OCI-LY3 (cell line): ENCODE measurements around the gene MIAT.

Experiments
- EZH2phosphoT487 ChIP-seq: fragments of 200-600 bp; shearing (Covaris generic); IDR thresholded peaks from 2 replicates; pipeline ENCODE4 v1.6.1; 2018; ENCODE audit warnings: antibody characterized with exemption, mixed run types, low read depth
- TF ChIP-seq, protein P1 (sequence below): fragments of 200-600, 300-600 bp; sonication (generic); IDR thresholded peaks from 2 replicates; pipeline ENCODE4 v1.5.1; 2014; ENCODE audit warnings: antibody characterized with exemption, low read length, low read depth

DNA sequence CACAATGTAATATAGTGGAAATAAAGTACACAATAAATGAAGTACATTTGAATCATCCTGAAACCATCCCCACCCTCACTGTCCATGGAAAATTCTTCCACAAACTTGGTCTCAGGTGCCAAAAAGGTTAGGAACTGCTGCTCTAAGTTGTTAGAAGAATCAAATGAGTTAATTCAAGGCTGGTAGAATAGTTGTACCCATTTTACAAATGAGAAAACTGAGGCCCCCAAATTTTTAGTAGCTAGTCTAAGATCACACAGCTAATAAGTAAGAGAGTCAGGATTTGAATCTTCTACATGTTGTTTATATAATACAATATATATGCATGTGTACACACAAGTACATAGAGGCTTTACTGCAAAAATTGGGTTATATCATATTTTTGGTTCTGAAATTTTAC, 43.1 kb downstream of the MIAT start:
- TF ChIP-seq, protein P1, sequence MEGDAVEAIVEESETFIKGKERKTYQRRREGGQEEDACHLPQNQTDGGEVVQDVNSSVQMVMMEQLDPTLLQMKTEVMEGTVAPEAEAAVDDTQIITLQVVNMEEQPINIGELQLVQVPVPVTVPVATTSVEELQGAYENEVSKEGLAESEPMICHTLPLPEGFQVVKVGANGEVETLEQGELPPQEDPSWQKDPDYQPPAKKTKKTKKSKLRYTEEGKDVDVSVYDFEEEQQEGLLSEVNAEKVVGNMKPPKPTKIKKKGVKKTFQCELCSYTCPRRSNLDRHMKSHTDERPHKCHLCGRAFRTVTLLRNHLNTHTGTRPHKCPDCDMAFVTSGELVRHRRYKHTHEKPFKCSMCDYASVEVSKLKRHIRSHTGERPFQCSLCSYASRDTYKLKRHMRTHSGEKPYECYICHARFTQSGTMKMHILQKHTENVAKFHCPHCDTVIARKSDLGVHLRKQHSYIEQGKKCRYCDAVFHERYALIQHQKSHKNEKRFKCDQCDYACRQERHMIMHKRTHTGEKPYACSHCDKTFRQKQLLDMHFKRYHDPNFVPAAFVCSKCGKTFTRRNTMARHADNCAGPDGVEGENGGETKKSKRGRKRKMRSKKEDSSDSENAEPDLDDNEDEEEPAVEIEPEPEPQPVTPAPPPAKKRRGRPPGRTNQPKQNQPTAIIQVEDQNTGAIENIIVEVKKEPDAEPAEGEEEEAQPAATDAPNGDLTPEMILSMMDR = no peak
- no peak for TF ChIP-seq EZH2phosphoT487
